ENCODE data around the gene GLT8D1. TPM values are rescaled to one million over a fixed set of nuclear protein-coding genes. Genes with fewer than 3 reads are reported as not detected.

The GLT8D1 gene
- total and polyA plus RNA-seq, 2 of the 13 experiments (the other 11 are each of a cell fraction or from before 2014, with no cell fraction given) = 110 to 121 TPM

- TF ChIP-seq, protein P1, sequence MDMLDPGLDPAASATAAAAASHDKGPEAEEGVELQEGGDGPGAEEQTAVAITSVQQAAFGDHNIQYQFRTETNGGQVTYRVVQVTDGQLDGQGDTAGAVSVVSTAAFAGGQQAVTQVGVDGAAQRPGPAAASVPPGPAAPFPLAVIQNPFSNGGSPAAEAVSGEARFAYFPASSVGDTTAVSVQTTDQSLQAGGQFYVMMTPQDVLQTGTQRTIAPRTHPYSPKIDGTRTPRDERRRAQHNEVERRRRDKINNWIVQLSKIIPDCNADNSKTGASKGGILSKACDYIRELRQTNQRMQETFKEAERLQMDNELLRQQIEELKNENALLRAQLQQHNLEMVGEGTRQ (IDR thresholded peaks at IDR 0.05; ENCODE audit: low read depth, low read length) = 0 out of 2 replicates have a peak, but pooled peaks have one; percentile 14
- TF ChIP-seq, protein P1 (CRISPR knock-in tag; IDR thresholded peaks at IDR 0.05; ENCODE audit: borderline replicate concordance) = peak; percentile 53; the same call in 1 of the 2 replicates
- TF ChIP-seq ZNF282 (IDR thresholded peaks at IDR 0.05; ENCODE audit: partially characterized antibody) = no peak
- peak; percentile 90; the same call in 1 of the 2 replicates for TF ChIP-seq MEIS2 (CRISPR knock-in tag; IDR thresholded peaks at IDR 0.05)
- TF ChIP-seq, protein P2, sequence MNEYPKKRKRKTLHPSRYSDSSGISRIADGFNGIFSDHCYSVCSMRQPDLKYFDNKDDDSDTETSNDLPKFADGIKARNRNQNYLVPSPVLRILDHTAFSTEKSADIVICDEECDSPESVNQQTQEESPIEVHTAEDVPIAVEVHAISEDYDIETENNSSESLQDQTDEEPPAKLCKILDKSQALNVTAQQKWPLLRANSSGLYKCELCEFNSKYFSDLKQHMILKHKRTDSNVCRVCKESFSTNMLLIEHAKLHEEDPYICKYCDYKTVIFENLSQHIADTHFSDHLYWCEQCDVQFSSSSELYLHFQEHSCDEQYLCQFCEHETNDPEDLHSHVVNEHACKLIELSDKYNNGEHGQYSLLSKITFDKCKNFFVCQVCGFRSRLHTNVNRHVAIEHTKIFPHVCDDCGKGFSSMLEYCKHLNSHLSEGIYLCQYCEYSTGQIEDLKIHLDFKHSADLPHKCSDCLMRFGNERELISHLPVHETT (CRISPR knock-in tag; conservative IDR thresholded peaks at IDR 0.05) = peak; percentile 96
- TF ChIP-seq HMGA1 (CRISPR knock-in tag; conservative IDR thresholded peaks at IDR 0.05) = no peak
- no peak for TF ChIP-seq RELA (CRISPR knock-in tag; IDR thresholded peaks at IDR 0.05)
- TF ChIP-seq HES4 (CRISPR knock-in tag; IDR thresholded peaks at IDR 0.05; ENCODE audit: borderline replicate concordance) = peak; percentile 79
- TF ChIP-seq FOXM1 (CRISPR knock-in tag; IDR thresholded peaks at IDR 0.05) = no peak
- TF ChIP-seq ZFX (CRISPR knock-in tag; IDR thresholded peaks at IDR 0.05; ENCODE audit: low read depth) = peak; percentile 100
- TF ChIP-seq ZNF207 (IDR thresholded peaks at IDR 0.05; ENCODE audit: borderline replicate concordance) = no peak
- TF ChIP-seq FLYWCH1 (CRISPR knock-in tag; IDR thresholded peaks at IDR 0.05) = no peak
- TF ChIP-seq ARNT (IDR thresholded peaks at IDR 0.05) = no peak
- no peak for TF ChIP-seq ZNF644 (CRISPR knock-in tag; IDR thresholded peaks at IDR 0.05; ENCODE audit: low read depth)
- peak; percentile 62; the same call in 1 of the 2 replicates for TF ChIP-seq PITX1 (CRISPR knock-in tag; IDR thresholded peaks at IDR 0.05)
- peak; percentile 77; the same call in 1 of the 2 replicates for TF ChIP-seq ZFP90 (CRISPR knock-in tag; IDR thresholded peaks at IDR 0.05; ENCODE audit: borderline replicate concordance)
- no peak for TF ChIP-seq ZNF577 (CRISPR knock-in tag; IDR thresholded peaks at IDR 0.05; ENCODE audit: borderline replicate concordance, low read depth)
- no peak; the same call in 1 of the 2 replicates for TF ChIP-seq ZBTB1 (CRISPR knock-in tag; IDR thresholded peaks at IDR 0.05; ENCODE audit: borderline replicate concordance)
- peak; percentile 63 for TF ChIP-seq BHLHE40 (IDR thresholded peaks at IDR 0.05; ENCODE audit: low read length)
- no peak for TF ChIP-seq IKZF1 (IDR thresholded peaks at IDR 0.05)
- TF ChIP-seq KDM1A (CRISPR knock-in tag; IDR thresholded peaks at IDR 0.05) = no peak
- no peak for TF ChIP-seq ZFP82 (CRISPR knock-in tag; IDR thresholded peaks at IDR 0.05; ENCODE audit: borderline replicate concordance)
- peak; percentile 94 for TF ChIP-seq THAP11 (CRISPR knock-in tag; IDR thresholded peaks at IDR 0.05)
- TF ChIP-seq ARID2 (CRISPR knock-in tag; IDR thresholded peaks at IDR 0.05; ENCODE audit: borderline replicate concordance) = peak; percentile 72; the same call in 1 of the 2 replicates
- peak; percentile 45; the same call in 1 of the 2 replicates for TF ChIP-seq RARA (CRISPR knock-in tag; IDR thresholded peaks at IDR 0.05)
- peak; percentile 91 for TF ChIP-seq TOPORS (CRISPR knock-in tag; IDR thresholded peaks at IDR 0.05)
- TF ChIP-seq TCF12 (IDR thresholded peaks at IDR 0.05) = no peak
- peak; percentile 91; the same call in 1 of the 2 replicates for TF ChIP-seq TCF12 (CRISPR knock-in tag; IDR thresholded peaks at IDR 0.05)
- TF ChIP-seq GATA4 (IDR thresholded peaks at IDR 0.05; ENCODE audit: borderline replicate concordance, low read depth) = no peak
- TF ChIP-seq POLR2G (IDR thresholded peaks at IDR 0.05; ENCODE audit: low read depth, low read length) = peak; percentile 98
Observed at GRCh38 chr3:52685709-52686691, 19.6 kb downstream of the GLT8D1 start, which contains the start of the genes GNL3 and PBRM1 (continued).

Measured in HepG2 (cell line).